Vagina (tissue), 2 donors: Measurements from ENCODE around the gene SCUBE1.

Source experiments
- CTCF ChIP-seq, 3 experiments: fragments of 450-650 bp in 2 of 3; fragments of 200-600 bp in 1 of 3; sonication (generic) in 1 of 3; IDR thresholded peaks; one replicate each; pipeline ENCODE4 v1.5.1; 2017 to 2019; ENCODE audit warnings: antibody characterized with exemption in 3 of 3, mild to moderate bottlenecking in 2 of 3, moderate library complexity in 2 of 3
- POLR2A ChIP-seq, 2 donors: fragments of 450-650 bp; IDR thresholded peaks; one replicate each; pipeline ENCODE4 v1.6.1; 2017; ENCODE audit warnings: antibody characterized with exemption in 2 of 2, mild to moderate bottlenecking in 2 of 2, moderate library complexity in 2 of 2

- no peak for TF ChIP-seq CTCF (IDR thresholded peaks at IDR 0.05)
- TF ChIP-seq POLR2A (IDR thresholded peaks at IDR 0.05), result no peak
Measured at GRCh38 chr22:43182118-43182517, 161.1 kb downstream of the SCUBE1 start.
